ENCODE results near the gene PLXNA4.

GRCh38 chr7:132544025-132544424, 32.2 kb downstream of the PLXNA4 start:
- no peak for TF ChIP-seq EZH2phosphoT487 (IDR thresholded peaks at IDR 0.05; ENCODE audit: low read depth, severe bottlenecking, unreplicated experiment)
- no peak for TF ChIP-seq CTCF (IDR thresholded peaks at IDR 0.05; ENCODE audit: poor library complexity)

Data from hepatocyte (in vitro differentiated cells).